Left hindlimb (tissue), 1 donor: ENCODE data around the gene SUN5.
"Not testable (repeated sequence)": the region's sequence is repeated elsewhere in the genome, so short reads cannot be mapped to it uniquely, and the experiment has no call there.

ENCODE experiments used
- DNase-seq: peaks from one replicate; pipeline ENCODE4 v3.0.0-alpha.2; 2018

The SUN5 gene, protein sequence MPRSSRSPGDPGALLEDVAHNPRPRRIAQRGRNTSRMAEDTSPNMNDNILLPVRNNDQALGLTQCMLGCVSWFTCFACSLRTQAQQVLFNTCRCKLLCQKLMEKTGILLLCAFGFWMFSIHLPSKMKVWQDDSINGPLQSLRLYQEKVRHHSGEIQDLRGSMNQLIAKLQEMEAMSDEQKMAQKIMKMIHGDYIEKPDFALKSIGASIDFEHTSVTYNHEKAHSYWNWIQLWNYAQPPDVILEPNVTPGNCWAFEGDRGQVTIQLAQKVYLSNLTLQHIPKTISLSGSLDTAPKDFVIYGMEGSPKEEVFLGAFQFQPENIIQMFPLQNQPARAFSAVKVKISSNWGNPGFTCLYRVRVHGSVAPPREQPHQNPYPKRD

DNA sequence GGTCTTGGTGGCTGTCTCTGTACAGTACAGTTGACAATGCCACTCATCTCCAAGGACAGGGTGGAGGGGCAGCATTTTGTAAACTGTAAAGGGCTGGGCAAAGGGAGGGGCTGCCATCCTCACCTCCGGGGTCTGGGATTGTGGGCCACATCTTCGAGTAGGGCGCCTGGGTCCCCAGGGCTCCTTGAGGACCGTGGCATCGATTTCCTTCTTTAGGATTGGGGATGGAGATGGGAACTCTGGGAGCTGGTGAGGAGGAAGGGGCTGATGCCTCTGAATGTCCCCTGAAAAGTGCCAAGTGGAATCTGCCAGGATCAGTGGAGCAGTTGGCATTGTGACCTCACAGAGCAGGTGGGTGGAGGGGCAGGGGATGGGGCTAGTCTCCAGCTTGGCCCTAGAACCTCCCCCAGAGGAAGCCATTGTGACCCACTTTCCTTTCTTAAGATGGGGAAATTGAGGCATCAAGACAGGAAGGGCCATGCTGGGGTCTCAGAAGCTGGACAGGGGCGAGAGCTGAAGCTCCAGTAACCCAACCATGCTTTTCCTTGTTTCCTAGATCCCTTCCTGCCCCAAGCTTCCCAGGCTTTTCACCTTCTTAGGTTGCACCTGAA is at the start of gene SUN5:
Gene SUN5 (minus strand): TSS at position 293 of the 611 bp plus-strand sequence. CDS start 93 bp downstream, at position 200.
- DNase-seq, result no peak

DNA sequence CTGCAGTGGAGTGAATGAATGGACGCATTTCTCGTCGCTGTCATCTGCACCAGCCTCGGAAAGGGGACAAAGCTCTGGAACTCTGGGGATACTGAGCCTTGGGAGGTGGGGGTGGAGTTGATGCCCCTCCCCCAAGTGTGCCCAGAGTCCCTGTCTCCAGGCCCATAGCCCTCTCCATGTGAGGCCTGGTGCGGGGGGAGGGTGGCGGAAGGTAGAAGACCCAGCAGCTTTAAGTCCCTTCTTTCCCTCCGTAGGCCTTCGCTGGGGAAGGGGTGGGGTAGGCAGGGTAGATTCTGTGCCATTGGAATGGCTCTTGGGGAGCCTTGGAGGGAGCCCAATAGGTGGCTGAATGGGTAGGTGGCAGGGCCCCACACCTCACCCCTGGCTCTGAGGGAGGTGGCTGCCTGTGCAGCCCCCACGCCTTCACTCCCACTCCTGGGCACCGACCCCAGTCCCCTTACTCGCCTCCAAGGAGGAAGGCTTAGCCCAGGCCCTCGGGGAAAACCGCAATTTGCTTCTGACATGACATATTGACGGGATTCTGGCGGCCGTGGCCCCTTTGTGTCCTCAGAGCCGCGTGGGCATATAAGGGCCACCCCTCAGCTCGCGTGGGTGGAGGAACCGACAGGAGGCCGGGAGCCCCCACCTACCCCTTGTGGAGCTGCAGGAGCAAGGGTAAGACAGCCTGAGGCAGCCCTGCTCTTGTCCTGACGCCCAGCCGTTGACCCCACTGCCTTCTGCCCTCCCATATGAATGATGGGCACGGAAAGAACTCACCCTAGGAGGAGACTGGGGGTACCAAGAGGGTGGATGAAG is 49.3 kb upstream of the SUN5 start, which contains the start of gene BPIFB3:
Gene BPIFB3 (plus strand): TSS at position 613 of the 816 bp plus-strand sequence. CDS start 1,533 bp downstream, outside the sequence.
- no peak for DNase-seq

DNA sequence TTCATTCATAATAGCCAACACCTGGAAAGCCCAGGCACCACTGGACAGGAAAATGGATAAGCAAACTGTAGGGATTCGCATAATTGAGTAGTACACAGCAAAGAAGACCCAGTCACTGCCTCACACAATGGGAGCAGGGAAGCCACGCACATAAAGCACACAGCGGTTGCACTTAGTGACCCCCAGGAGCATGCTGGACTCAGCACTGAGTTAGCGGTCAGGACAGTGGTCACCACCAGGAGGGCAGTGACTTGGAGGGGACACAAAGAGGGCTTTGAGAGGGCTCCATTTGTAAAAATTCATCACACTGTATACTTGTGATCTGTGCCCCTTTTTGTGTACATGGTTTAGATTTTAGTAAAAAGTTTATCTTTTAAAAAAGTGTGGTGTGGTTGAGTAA is 47.1 kb upstream of the SUN5 start:
- DNase-seq, result no peak

DNA sequence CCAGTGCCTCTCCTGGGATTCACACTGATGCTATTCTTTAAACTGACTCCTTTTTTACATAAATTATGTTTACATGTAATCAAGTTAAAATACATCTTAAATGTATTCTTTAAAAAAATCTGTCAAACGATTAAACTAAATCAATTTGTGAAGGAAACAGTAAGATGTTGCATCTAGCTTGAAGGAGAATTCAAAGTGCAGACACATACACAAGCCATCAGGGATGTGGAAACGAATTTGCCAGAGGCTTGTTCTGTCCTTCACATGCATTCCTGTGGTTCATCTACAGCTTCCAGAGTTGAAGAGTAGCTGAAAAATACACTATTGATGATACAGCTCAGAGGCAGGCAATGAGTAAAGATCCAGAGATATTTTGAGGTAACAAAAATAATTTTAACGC is 42.2 kb upstream of the SUN5 start:
- DNase-seq, result no peak

DNA sequence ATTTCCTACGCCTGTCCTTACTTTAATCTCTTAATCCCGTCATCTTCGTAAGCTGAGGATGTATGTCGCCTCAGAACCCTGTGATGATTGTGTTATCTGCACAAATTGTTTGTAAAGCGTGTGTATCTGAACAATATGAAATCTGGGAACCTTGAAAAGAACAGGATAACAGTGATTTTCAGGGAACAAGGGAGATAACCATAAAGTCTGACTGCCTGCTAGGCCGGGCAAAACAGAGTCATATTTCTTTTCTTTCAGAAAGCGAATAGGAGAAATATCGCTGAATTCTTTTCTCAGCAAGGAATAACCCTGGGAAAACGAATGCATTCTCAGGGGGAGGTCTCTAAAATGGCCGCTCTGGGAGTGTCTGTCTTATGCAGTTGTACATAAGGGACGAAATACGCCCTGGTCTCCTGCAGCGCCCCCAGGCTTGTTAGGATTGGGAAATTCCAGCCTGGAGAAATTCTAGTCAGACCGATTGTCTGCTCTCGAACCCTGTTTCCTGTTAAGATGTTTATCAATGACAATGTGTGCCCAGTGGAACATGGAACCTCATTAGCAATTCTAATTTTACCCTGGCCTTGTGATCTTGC is 41.0 kb upstream of the SUN5 start:
- DNase-seq, result not testable (repeated sequence)

DNA sequence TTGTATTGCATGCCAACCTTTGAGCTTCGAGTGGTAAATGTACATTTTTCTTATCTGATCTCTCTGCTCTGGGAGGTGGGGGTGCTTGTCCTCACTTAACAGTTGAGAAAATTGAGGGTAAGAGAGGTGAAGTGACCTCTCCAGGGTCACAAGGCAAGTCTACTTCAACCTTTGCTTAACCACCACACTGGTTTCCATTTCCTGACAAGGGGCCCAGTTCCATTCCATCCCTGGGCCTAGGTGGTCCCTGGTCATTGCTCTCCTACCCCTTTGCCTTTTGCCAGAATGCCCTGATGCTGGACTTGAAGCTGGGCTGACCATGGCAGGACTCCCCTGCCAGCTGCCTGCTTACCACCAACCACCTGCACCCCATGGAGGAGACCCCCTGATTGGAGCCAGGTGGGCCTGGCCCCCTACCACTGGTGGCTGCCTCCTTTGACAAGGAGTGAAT is 39.5 kb upstream of the SUN5 start:
- DNase-seq, result no peak

DNA sequence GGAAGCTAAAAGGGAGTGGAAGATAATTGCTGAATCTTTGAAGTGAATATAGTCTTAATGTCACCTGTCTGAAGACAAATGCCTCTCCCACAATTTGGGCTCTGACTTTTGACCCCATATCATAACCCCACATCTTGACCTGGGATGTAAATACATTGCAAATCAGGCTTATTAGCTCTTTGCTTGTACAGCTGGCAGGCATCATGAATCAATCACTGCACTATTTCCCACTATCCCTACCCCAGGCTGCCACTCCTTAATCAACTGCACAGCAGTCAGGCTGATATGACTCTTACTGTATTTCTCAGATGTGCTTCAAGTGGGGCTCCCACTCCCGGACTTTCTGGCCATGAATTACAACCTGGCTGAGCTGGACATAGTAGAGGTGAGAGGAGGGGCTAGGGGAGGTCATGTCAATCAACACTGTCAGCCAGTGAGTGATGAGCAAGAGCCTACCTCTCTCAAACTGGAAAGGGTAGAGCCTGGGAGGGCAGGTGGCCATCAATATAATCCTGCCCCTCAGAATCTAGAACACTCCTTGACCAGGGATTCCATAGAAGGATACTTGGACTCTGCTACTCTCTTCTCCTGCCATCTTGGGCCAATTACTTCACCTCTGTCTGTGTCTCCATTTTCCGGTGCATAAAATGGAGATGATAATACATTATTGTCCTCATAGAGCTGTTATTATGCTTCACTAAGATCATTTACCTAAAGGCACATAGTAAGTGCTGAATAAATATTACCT is 38.9 kb upstream of the SUN5 start:
- DNase-seq, result no peak

DNA sequence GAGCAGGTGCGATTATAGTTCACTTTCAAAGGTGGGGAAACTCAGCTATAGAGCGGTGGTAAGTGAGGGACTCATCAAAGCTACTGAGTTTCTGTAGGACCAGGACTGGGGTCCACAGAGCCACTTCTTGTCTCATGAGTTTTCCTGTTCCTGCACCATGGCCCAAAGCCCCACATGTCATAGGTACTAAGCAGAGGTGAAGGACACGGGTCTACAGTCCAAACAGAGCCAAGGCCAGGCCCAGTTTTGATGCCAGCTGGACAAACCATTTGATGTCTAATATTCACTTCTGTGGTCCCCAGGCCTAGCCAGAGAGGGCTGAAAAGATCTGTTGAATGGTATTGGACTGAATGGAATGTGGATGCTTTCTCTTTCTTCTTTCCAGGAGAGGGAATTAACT is 38.2 kb upstream of the SUN5 start:
- no peak for DNase-seq

DNA sequence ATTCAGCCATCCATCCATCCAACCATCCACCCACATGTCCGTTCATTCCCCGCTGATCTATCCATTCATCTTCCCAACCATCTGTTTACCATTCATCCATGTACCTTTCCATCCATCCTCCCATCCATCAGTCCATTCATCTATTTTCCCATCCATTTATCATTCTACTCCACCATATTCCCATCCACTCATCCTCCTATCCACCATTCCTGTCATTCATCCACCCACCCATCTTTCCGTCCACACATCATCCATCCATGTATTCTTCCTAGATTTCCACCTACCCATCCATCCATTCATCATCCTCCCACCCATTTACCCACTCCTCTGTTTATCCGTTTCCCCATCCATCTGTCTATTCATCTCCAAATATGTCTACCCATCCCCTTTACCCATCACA is 34.0 kb upstream of the SUN5 start:
- no peak for DNase-seq

DNA sequence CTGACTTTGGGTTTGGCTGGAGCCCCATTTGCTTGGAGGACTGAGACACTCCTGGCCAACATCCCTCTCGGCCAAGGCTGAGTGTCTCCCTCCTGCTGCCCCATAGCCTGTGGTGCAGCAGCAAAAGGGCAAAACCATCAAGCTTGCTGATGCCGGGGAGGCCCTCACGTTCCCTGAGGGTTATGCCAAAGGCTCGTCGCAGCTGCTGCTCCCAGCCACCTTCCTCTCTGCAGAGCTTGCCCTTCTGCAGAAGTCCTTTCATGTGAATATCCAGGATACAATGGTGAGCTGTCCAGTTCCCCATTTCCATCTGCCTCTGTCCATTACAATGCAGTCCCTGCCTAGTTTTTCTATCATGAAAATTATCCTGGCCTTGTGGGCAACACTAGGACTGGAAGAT is 33.2 kb upstream of the SUN5 start:
- no peak for DNase-seq

DNA sequence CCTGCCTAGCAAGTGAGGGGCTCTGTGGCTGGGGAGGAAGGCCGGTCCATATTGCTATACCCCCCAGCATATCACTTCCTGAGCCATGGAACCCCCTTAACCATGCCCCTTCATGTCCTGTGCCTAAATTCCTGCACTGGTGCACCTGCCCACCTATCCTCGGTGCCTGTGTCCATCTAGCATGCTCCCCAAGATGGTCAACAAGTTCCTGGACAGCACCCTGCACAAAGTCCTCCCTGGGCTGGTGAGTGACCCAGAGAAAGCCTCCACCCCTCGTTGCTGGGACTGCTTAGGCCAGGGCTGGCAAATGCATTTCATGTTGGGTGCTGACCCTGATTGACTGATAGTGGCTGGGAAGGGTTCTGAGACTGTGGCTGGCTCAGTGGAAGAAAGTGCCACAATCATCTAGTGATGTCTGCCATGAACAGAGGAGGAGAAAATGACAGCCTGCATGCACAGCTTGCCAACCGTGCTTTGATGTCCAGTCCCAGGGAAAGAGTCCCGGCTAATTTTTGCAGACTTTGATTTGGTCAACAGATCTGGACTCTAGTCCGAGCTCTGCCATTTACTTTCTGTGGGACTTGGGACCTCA is 30.8 kb upstream of the SUN5 start:
- no peak for DNase-seq

DNA sequence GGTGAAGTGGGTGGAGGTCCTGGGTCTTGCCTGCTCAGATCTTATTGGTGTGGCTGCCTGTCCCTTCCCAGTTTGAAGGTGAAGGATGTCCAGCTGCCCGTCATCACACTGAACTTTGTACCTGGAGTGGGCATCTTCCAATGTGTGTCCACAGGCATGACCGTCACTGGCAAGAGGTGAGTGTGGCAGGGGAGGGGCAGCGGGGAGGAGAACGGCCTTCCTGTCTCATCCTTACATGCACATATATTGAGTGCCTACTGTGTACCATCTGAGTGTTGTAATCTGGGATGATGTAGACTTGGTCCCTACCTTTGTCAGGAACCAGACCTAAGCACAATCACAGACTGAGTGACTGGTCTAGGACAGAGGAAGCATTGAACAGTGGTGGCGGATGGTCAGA is 29.9 kb upstream of the SUN5 start:
- DNase-seq, result no peak

DNA sequence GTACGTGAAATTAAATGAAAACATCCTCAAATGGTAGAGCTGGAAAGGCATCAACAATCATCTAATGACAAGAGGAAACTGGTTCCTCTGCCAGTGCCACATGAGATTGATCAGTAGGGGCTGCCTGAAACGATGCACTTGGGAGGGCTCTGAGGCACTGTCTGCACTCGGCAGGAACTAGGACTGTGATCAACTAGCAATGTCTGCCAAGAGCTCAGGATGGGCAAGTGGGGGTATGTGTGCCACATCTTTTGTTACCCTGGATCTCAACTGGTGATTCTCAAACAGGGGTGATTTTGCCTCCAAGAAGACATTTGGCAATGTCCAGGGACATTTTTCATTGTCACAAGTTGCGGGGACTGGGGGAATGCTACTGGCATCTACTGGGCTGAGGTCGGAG is 29.1 kb upstream of the SUN5 start:
- no peak for DNase-seq

DNA sequence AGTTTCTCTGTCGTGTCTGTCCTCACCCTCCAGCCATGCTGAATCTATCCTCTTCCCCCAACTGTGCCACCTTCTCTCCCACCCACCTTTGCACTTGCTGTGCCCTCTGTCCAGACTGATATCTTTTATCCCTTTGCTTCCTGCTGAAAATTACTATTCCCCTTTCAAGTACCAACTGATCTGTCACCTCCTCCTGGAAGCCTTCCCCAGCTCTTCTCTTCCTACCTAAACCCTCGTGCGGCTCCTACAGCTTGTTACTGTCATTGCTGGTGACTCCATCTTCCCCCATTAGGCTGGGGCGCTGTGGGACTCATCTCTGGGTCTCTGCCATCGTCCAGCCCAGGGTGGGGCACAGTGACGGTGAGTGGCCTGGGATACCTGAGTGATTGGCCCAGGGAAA is 28.3 kb upstream of the SUN5 start:
- DNase-seq, result no peak

DNA sequence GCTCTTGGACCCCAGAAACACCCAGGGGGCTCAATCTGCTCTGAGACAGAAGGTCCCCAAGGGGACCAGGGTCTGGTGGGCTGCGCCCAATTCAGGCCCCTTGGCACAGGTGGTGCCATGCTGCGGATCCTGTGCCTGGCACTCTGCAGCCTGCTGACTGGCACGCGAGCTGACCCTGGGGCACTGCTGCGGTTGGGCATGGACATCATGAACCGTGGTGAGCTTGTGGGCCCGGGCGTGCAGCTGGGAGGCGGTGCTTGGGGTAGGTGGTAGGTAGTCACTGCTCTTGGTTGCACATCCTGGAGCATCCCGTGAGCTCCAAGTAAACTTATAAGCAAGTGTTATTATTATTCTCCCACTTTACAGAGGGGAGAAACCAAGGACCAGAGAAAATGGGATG is 27.3 kb upstream of the SUN5 start, which contains the start of gene BPIFB6:
Gene BPIFB6 (plus strand): TSS at position 118 of the 400 bp plus-strand sequence. CDS start 0 bp downstream, at position 118.
- no peak for DNase-seq

DNA sequence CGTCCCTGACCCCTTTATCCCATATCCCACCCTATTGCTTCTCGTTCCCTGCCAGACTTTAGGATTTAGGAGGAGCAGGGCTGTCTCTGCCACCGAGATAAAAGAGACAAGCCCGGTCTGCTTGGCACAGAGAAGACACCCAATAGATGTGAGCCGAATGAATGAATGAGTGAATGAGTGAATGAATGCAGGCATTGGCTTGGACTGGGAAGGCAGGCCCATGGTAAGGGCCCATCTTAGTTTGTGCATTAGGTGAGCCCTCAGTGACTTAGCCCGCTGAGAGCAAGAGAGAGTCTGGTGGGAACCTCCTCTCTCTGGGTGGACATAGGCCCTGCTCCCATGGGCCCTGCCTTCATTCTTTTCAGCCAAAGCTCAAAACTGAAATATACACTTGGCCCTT is 26.3 kb upstream of the SUN5 start:
- DNase-seq, result no peak

DNA sequence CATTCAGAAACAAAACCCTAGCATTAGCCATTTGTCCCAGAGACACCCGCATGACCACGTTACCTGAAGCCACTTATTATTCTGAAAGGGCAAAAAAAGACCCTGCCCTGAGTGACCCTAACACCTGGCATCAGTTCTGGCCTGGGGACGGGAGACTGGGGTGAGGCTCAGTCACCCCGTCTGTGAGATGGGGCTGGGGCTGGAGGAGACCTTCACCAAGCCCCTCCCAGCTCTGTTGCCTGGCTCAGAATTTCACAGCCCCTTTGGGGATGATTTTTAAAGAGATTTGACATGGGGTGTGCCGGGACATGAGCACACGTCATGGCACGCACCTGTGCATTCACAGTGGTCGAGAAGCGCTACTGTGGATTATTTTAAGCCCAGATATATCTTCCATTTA is 25.8 kb upstream of the SUN5 start:
- no peak for DNase-seq

DNA sequence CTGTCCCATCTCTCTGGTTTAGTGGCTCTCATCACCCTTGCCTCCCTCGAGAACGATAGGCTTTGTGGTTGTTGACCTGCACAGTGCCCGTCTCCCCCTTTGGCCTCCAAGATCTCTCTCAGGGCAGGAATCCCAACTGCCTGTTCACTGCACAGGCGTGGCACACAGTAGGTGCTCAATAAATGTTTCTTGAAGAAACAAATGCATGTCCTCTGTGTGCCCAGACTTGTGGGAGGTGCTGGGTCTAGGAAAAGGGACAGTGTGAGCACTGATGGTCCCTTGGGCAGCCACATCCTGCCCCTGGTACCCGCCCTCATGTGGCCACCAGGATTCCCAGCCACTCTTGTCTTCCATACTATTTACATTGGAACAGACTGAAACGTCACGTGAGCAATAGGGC is 24.6 kb upstream of the SUN5 start:
- DNase-seq, result no peak

DNA sequence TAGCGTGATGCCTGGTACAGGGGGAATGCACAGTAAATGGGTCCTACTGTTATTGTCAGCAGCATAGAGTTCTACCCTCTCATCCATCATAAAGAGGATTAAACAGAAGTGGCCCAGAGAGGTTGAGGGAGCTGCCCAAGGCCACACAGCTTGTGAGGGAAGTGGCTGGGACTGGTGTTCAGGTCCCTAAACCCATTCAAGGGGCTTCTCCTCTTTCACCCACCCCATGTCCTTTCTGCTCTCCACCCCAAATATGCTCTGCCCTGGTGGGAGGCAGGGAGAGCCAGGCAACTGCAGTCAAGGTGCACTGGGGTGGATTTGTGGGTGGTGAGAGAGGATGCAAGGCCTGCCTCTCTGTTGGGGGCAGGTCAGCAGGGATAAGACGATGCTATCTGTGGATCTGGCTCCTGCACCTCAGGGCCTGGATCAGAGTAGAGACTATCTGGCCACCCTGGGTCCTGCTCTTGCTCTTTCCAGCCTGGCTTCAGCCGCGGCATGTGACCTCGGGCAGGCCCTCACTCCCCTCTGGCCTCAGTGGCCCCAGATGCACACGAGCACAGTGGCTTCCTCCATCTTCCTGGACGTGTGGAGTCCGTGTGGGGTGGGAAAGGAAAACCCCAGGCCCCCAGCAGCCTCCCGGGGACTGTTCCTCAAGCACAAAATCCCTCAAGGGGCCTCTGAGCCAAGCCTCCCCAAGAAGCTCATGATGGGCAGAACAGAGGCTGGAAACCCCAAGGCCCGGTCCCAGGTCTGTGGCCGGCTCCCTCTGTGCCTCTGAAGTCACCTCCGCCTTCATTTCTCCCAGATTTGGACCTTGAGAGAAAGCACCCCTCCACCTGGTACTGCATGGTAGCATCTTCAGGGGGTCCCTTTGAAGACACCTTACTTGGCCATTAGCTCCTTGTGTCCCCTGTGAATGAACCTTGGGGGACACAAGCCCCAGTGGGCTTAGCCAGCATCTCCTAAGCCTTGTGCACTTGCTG is 23.8 kb upstream of the SUN5 start:
- DNase-seq, result no peak
